Adipose tissue (tissue), 3 donors: ENCODE measurements around the gene PEAK1. TPM values are rescaled to one million over a fixed set of nuclear protein-coding genes. Genes with fewer than 3 reads are reported as not detected.

Experiments
- H3K27ac ChIP-seq: one replicate; pipeline ENCODE4 v1.5.1; 2013; ENCODE audit warnings: low read depth, low read length
- WGBS, 3 donors: extraction: QIAGEN DNeasy Blood & Tissue Kit; methylation state at CpG; one replicate each; pipeline ENCODE4 v1.1.7; 2013; 5-methylcytosine and 5-hydroxymethylcytosine counted together
- polyA plus RNA-seq, 3 donors: library from polyadenylated mRNA; stranded (reverse); fragments of 200-250 nt; gene quantifications; one replicate each; pipeline ENCODE4 v1.2.3, GENCODE V29; 2013
- donor health status: healthy with polysubstance abuse.
- donor health status: Bipolar disorder and iron deficiency.
- donor health status: healthy.

The PEAK1 gene
- polyA plus RNA-seq, 3 donors, result 2.3 to 9.5 (median 4.9) TPM

DNA sequence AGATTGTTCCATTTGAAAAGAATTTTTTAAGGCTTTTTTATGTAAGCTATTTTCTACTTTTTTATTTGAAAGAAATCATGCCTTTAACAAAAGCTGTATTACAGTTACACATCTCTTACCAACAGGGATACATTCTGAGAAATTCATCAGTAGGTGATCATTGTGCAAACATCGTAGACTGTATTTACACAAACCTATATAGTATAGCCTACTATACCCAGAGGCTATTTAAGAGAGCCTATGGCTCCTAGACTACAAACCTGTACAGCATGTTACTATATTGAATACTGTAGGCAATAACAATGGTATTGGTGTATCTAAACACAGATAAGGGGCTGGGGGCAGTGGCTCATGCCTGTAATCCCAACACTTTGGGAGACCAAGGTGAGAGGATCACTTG lies 43.1 kb downstream of the PEAK1 start:
- 94 to 98% (median 96%) methylated on average over 1 of the region's 1 CpG for WGBS, 3 donors
- no peak overlapping the region for H3K27ac ChIP-seq

DNA sequence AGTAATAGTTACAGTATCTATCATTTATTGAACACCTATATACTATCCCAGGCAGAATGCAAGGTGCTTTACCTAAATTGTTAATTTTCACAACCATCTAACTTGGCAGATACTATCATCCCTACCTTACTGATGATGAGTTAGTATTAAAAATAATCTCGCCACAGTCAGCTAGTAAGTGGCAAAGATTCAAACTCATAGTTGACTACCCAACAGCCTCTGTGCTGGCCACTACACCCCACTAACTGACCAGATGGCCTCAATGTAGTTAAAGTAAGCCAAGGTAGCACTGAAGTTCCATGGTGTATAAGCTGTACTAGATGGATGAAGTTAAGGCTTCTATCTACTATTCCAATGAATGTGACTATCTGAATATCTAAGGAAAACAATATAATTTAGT lies 44.8 kb downstream of the PEAK1 start:
- WGBS, 3 donors, result 95 to 100% (median 96%) methylated on average over 1 of the region's 1 CpG
- H3K27ac ChIP-seq, result no peak overlapping the region

DNA sequence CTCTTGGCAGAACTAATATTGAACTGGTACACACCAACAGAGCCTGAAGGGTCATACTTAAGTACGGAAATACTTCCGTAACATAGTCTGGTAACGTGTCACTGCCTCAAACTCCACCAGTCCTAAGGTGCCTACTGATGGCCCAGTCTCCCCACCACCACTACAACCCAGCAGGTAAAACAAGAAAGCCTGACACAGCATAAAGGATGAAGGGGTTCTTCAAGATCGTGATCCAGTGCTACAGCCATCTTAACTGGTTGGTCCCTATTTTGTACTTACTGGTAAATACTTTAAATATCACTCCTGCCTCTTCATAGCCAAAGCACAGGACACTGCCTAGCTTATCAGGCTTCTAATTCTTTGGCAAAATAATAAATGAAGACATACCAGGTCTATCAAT lies 46.5 kb downstream of the PEAK1 start:
- H3K27ac ChIP-seq, result no peak overlapping the region
- WGBS, 3 donors, result 73 to 80% (median 75%) methylated on average over 4 of the region's 4 CpGs

DNA sequence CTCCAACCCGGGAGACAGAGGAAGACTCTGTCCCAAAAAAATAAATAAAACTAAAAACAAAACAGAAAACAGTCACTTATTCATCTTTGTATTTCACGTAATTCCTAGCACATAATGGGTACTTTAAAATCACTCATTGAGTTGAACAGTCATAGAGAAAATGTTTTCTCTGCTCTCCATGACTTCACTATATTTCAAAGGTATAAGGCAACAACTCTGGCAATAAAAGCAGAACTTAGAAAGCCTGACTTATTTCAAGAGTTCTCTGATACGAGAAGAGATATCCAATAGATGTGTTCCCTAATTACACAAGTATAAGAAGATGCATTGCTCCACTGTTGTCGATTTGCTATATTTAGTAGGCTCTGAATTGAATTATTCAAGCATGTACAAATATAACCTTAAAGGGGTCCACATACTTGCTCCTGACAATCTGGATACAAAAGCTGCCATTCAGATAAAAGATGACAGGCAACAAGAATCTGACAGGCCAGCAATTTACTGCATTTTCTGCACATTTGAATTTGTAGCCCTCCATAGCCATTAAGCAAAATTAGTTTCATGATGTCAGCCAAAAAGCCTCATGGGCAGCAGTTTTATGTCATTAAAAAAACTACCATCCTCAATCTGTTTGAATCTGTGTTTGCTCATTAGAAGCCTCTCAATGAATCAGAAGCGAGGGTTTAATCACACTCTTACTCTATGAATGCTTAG lies 47.9 kb downstream of the PEAK1 start:
- WGBS, 3 donors, result 91 to 95% (median 93%) methylated on average over 5 of the region's 5 CpGs

DNA sequence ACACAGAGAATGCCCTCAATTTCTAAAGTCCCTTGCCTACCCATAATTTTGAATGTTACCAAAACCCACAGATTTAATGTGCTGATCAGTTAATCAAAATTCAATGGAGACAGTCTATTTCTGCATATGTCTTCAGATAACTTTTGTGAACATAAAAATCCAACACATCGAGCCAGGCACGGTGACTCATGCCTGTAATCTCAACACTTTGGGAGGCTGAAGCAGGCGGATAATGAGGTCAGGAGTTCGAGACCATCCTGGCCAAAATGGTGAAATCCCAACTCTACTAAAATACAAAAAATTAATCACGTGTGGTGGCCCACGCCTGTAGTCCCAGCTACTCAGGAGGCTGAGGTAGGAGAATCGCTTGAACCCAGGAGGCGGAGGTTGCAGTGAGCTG lies 49.3 kb downstream of the PEAK1 start:
- WGBS, 3 donors, result 89 to 95% (median 90%) methylated on average over 8 of the region's 8 CpGs

More for the DNA sequence above, 47.9 kb downstream of the PEAK1 start:
- no peak overlapping the region for H3K27ac ChIP-seq

DNA sequence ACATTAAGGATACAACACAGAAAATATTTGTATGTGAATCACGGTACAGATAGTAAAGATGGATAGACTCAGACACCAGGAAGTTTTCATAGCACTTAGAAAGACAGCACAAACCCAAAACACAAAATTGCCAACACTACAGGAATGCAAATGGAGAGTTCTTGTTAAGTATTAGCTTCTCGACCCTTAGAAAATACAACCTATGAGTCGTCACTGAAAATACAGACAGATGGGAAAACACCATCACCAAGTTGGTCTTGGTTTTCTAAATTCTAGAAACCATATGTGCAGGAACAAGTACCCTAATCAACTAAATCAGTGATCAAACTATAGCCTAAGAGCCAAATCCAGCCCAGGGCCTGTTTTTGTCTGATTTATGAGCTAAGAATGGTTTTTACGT lies 50.7 kb downstream of the PEAK1 start:
- 90% methylated on average over 4 of the region's 4 CpGs for WGBS, 3 donors
- no peak overlapping the region for H3K27ac ChIP-seq

More for the DNA sequence above, 49.3 kb downstream of the PEAK1 start:
- no peak overlapping the region for H3K27ac ChIP-seq

DNA sequence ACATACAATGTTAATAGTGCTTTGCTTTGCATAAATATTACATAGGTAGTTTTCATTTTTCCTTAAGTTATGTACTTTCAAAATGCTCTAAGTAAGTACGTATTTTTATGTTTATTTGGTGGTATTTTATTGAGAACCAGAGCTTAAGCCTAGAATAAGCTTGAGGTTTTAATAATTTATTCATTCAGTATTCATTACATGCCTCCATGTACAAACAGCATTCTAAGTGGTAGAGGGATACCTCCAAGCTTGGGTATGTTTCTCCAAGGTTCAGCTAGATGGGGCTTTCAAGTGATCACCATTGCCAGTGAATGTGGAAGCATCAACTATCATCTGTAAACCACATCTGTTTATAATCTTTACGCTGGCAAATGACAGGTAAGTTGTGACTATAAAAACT lies 52.3 kb downstream of the PEAK1 start:
- 87 to 94% (median 93%) methylated on average over 2 of the region's 2 CpGs for WGBS, 3 donors
- H3K27ac ChIP-seq, result no peak overlapping the region

DNA sequence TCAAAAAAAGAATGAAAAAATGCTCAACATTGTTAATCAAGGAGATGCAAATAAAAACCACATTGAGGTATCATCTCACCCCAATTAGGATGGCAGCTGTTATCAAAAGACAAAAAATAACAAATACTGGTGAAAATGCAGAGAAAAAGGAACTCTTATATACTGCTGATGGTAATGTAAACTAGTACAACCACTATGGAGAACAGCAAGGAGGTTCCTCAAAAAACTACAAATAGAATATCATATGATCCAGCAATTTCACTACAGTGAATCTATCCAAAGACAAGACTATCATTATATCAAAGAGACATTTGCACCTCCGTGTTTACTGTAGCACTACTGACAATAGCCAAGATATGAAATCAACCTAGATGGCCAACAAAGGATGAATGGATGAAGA lies 58.4 kb downstream of the PEAK1 start:
- H3K27ac ChIP-seq, result no peak overlapping the region
- 82 to 90% (median 89%) methylated on average over 1 of the region's 1 CpG for WGBS, 3 donors

DNA sequence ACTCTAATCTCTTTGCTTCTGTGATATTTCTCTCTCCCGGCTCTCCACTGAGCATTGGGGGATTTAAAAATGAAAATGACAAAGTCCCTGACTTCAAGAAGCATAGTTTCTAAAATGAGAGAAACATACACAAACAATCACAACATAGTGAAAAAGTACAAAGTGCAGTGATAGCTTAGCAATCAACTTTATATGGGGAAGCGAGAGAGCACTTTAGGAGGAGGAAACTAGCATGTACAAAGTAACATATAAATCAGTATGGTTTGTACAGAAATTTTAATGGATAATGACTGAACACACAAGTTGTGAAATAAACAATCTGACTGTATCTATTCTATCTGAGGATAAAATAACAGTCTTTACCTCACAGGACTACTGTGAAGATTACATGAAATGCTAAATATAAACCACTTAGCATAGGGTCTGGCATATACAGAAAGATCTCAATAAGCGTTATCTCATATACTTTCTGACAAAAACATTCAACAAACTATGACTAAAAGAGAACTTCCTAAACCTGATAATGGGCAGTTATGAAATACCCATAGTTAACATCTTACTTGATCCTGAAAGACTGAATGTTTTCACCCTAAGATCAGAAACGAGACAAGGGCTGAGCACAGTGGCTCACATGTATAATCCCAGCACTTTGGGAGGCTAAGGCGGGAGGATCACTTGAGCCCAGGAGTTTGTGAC lies 61.2 kb downstream of the PEAK1 start:
- no peak overlapping the region for H3K27ac ChIP-seq
- 94 to 98% (median 95%) methylated on average over 5 of the region's 5 CpGs for WGBS, 3 donors

DNA sequence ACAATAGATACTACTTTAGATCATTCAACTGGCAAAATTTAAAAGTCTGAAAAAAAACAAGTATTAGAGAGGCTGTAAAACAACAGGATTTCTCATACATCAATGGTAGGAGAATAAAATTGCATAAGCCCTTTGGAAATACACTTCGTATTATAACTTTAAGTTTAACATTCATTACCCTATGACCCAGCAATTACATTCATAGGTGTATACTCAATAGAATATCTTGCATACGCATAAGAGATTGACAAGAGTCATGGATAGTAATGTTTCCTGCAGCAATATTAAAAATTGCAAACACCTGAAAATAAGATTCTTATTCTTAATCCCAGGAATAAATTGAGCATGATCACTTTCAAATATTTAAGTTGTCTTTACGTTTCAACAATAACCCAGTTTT lies 63.6 kb downstream of the PEAK1 start:
- no peak overlapping the region for H3K27ac ChIP-seq
- 94 to 97% (median 95%) methylated on average over 3 of the region's 3 CpGs for WGBS, 3 donors

DNA sequence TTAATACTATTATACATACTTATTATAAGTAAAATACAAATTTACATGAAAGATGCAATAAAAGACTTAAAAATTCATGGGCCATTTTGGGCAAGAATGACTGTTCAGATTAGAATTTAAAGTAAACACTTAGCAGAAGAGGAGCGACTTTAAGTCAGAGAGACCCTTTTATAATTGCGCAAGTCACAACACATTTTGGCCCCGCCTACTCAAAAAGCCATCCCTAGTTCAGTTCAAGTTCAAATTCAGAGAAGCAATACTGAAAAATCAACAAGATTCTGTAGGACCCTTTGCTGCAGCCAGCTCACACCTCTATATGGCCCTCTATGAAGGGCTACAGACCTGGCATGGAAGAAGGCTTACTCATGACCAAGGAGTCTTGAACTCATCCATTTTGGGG lies 64.6 kb downstream of the PEAK1 start:
- 98 to 100% (median 98%) methylated on average over 3 of the region's 3 CpGs for WGBS, 3 donors
- no peak overlapping the region for H3K27ac ChIP-seq

DNA sequence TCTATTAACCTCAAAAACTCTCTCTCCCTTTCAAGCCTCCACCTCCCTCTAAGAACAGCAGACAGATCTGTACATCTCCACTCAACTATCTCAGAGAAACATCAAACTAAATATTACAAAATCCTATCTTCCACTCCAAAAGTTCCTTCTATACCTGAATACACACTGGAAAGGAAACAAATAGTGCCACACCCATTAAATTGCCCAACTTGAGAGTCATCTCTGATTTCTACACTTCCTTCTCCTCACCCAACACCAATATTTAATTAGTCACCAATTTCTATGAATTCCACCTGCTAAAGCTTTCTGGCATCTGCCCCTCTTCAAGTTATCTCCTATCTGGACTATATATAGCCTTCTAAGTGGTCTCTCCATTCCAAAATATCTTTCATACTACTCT lies 65.8 kb downstream of the PEAK1 start:
- no peak overlapping the region for H3K27ac ChIP-seq

DNA sequence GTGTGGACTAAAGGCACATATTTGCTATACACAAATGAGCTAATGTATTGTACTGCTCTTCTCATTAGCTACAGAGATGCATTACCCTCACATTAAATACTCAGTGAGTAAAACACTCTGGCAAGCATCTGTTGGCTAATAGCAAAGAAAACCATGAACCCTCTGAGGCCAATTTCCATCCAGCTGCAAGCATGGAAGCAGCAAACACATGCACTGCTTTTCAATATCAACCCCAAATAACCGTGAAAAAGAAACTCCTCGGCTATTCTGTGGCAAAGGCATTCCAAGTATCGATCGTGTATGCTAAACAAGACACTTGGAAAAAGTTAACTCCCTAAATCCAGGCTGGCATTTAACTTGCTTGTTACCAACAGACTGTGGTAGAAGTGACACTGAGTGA lies 67.0 kb downstream of the PEAK1 start:
- H3K27ac ChIP-seq, result no peak overlapping the region
- WGBS, 3 donors, result 12 to 62% (median 40%) methylated on average over 4 of the region's 4 CpGs

DNA sequence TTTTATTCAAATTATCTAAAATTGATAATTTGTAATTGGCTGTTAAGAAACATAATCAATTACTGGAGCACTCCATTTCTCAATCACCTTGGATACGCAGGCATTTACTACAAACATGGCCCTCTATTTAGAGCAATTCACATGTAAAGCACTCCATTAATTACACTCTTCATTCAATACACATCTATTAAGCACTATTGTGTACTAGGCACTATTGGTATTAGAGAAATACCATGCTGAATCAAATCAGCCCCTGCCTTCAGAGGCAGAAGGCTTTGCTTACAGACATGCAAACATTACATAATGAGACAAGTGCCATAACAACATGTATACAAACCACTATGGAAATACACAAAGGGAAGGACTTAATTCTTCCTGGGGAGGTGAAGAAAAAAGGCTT lies 69.1 kb downstream of the PEAK1 start:
- no peak overlapping the region for H3K27ac ChIP-seq
- 97% methylated on average over 1 of the region's 1 CpG for WGBS, 3 donors

DNA sequence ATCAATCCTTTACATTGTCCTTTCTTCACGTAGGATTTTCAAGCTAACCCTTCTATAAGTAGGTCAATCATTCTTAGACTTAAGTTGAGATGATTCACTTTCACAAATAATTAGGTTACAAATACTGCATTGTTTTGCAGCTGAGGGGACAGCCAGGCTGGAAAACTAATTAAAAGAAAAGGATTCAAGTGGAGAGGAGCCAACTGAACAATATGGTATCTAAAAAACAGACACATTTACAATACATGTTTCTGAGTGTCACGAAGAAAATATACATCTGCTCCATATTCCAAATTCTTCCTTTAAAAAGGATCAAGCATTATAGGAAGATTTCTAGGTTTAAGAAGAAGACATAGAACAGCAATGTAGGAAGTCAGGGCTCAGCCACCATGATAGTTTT lies 70.2 kb downstream of the PEAK1 start:
- no peak overlapping the region for H3K27ac ChIP-seq
- 69 to 81% (median 79%) methylated on average over 2 of the region's 2 CpGs for WGBS, 3 donors

DNA sequence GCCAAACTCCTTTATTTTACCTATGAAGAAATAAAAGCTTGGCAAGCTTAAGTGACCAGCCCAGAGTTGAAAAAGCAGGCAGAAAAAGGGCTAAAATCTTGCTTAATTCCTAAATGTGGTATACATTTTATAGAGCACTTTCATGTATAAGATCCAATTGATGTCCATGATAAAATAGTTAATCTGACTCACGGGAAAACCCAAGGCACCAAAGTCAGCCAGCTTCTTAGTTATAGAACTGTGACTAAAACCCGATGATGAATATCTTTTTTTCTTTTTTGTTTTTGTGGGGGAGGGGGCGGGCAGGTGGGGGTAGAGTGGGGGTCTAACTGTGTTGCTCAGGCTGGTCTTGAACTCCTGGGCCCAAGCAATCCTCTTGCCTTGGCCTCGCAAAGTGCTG lies 71.4 kb downstream of the PEAK1 start:
- 96 to 99% (median 97%) methylated on average over 4 of the region's 4 CpGs for WGBS, 3 donors
- H3K27ac ChIP-seq, result no peak overlapping the region

DNA sequence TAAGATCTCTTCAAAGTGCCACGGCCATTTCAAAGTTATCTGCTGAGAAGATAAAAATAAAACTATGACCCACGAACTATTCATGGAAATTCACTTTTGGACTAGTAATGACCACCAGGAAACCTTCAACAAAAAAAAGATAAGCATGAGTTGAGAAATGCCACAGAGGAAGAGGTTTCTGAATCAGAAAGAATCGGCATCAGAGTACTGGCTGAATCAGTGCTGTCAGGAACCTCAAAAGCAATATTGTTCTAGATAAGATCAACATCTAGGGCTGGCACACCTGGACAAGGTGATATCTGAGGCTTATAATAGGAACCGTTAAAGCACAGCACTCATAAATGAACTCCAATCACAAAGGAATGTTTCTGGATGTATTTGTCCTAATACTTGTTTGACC lies 72.7 kb downstream of the PEAK1 start:
- 39 to 54% (median 43%) methylated on average over 4 of the region's 4 CpGs for WGBS, 3 donors
- no peak overlapping the region for H3K27ac ChIP-seq

DNA sequence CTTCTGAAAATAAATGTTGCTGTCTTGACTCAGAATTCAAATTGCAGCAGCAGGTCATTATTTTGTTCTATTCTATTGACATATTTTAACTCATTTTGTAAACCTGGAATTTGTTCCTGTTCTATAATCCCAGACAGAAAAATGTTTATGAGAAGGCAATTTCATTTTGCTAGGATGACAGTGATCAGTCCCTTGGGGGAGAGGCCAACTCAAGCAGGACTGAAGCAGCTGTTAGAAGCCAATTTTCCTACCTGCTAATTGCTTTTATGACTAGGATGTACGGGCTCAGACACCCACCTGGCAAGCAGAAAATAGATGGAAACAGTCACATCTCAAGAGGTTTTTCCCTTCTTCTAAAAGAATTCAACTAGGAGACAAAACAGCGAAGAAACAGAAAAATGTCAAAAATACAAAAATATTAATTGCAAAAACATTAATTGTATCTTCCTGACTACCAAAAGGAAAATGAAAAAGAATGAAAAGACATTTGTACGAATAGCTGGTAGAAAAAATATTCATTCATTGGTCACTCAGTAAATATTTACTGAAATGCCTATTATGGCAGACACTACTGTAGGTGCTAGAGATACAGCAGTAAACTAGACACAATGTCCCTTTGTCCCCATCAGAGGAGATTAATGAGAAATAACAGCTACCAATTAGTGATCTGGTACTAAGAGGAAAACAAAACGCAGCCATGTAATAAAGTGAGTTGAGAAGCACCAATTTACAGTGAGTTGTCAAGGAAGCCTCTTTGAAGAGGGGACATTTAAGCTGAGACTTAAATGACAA lies 73.5 kb downstream of the PEAK1 start:
- 72 to 91% (median 82%) methylated on average over 4 of the region's 4 CpGs for WGBS, 3 donors

DNA sequence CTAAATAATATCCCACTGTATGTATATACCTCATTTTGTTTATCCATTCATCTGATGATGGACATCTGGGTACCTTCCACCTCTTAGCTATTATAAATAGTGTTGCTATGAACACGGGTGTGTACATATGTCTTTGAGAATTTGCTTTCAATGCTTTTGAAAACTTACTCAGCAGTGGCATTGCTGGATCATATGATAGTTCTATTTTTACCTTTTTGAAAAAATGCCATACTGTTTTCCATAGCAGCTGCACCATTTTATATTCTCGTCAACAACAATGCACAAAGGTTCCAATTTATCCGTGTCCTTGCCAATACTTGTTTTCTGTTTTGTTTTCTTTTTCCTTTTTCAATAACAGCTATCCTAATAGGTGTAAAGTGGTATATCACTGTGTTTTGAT lies 77.1 kb downstream of the PEAK1 start:
- 77 to 82% (median 82%) methylated on average over 3 of the region's 3 CpGs for WGBS, 3 donors

More for the DNA sequence above, 73.5 kb downstream of the PEAK1 start:
- no peak overlapping the region for H3K27ac ChIP-seq

More for the DNA sequence above, 77.1 kb downstream of the PEAK1 start:
- no peak overlapping the region for H3K27ac ChIP-seq
